Liver (tissue), 9 donors: ENCODE results near the gene GGT6. TPM values are rescaled to one million over a fixed set of nuclear protein-coding genes. Genes with fewer than 3 reads are reported as not detected.

Experiments used
- DNase-seq: peaks from one replicate; pipeline ENCODE4 v3.0.0-alpha.2; 2017; ENCODE audit warnings: low spot score
- H3K27ac ChIP-seq, 2 donors: one replicate each; pipeline ENCODE4 v1.7.0; 2013; ENCODE audit warnings: inconsistent platforms in 2 of 2, low read length in 2 of 2, control low read depth in 1 of 2, low read depth in 1 of 2, mild to moderate bottlenecking in 1 of 2
- H3K27me3 ChIP-seq, 4 donors: one replicate each; pipeline versions ENCODE4 v1.6.1 to v1.7.0; 2013; ENCODE audit warnings: low read length in 3 of 4, inconsistent platforms in 1 of 4, mild to moderate bottlenecking in 1 of 4, moderate library complexity in 1 of 4; ENCODE audit not compliant: control insufficient read depth in 4 of 4, insufficient read depth in 4 of 4
- H3K36me3 ChIP-seq, 4 donors: one replicate each; pipeline versions ENCODE4 v1.6.1 to v1.7.0; 2013; ENCODE audit warnings: low read length in 3 of 4, mild to moderate bottlenecking in 3 of 4, low read depth in 1 of 4, moderate library complexity in 1 of 4; ENCODE audit not compliant: control insufficient read depth in 4 of 4, insufficient read depth in 3 of 4
- H3K4me1 ChIP-seq, 4 donors: one replicate each; pipeline versions ENCODE4 v1.6.1 to v1.7.0; 2013; ENCODE audit warnings: low read length in 3 of 4, mild to moderate bottlenecking in 3 of 4, moderate library complexity in 1 of 4; ENCODE audit not compliant: control insufficient read depth in 4 of 4, insufficient read depth in 4 of 4
- H3K4me3 ChIP-seq, 3 donors: one replicate each; pipeline versions ENCODE4 v1.6.1 to v1.7.0; 2013; ENCODE audit warnings: low read length in 3 of 3, control low read depth in 1 of 3, low read depth in 1 of 3, mild to moderate bottlenecking in 1 of 3
- H3K9ac ChIP-seq, 2 donors: one replicate each; pipeline ENCODE4 v1.7.0; 2013; ENCODE audit warnings: low read length in 2 of 2, mild to moderate bottlenecking in 2 of 2, moderate library complexity in 2 of 2, control low read depth in 1 of 2, low read depth in 1 of 2
- H3K9me3 ChIP-seq, 4 donors: one replicate each; pipeline versions ENCODE4 v1.6.1 to v1.7.0; 2013; ENCODE audit warnings: low read length in 3 of 4; ENCODE audit not compliant: control insufficient read depth in 4 of 4
- EGR1 ChIP-seq, 2 donors: IDR thresholded peaks; 2 replicates each; pipeline ENCODE4 v1.6.1; 2016 to 2018; ENCODE audit warnings: antibody characterized with exemption in 2 of 2, low read depth in 2 of 2
- FOXA1 ChIP-seq: IDR thresholded peaks from 2 replicates; pipeline ENCODE4 v1.6.1; 2016; ENCODE audit warnings: antibody characterized with exemption
- FOXA2 ChIP-seq: IDR thresholded peaks from 2 replicates; pipeline ENCODE4 v1.6.1; 2016; ENCODE audit warnings: antibody characterized with exemption
- GABPA ChIP-seq, 2 donors: IDR thresholded peaks in 1 of 2; conservative IDR thresholded peaks in 1 of 2; 2 replicates each; pipeline ENCODE4 v1.6.1; 2016; ENCODE audit warnings: antibody characterized with exemption in 2 of 2, mild to moderate bottlenecking in 1 of 2, moderate library complexity in 1 of 2
- HNF4A ChIP-seq, 2 donors: conservative IDR thresholded peaks; 2 replicates each; pipeline ENCODE4 v1.6.1; 2016; ENCODE audit warnings: antibody characterized with exemption in 2 of 2, mild to moderate bottlenecking in 2 of 2
- HNF4G ChIP-seq: IDR thresholded peaks from 2 replicates; pipeline ENCODE4 v1.6.1; 2016; ENCODE audit warnings: antibody characterized with exemption
- JUND ChIP-seq, 2 donors: IDR thresholded peaks; 2 replicates each; pipeline ENCODE4 v1.6.1; 2016; ENCODE audit warnings: antibody characterized with exemption in 2 of 2
- NR2F2 ChIP-seq: IDR thresholded peaks from 2 replicates; pipeline ENCODE4 v1.6.1; 2016; ENCODE audit warnings: antibody characterized with exemption
- RAD21 ChIP-seq, 2 donors: IDR thresholded peaks; 2 replicates each; pipeline ENCODE4 v1.6.1; 2016; ENCODE audit warnings: antibody characterized with exemption in 2 of 2, mild to moderate bottlenecking in 2 of 2
- RXRA ChIP-seq, 2 donors: IDR thresholded peaks; 2 replicates each; pipeline ENCODE4 v1.6.1; 2017 to 2018; ENCODE audit warnings: antibody characterized with exemption in 2 of 2, mild to moderate bottlenecking in 1 of 2
- SP1 ChIP-seq: IDR thresholded peaks from 2 replicates; pipeline ENCODE4 v1.6.1; 2018; ENCODE audit warnings: antibody characterized with exemption, mild to moderate bottlenecking
- TAF1 ChIP-seq: conservative IDR thresholded peaks from 2 replicates; pipeline ENCODE4 v1.6.1; 2016; ENCODE audit warnings: antibody characterized with exemption, mild to moderate bottlenecking
- YY1 ChIP-seq: IDR thresholded peaks from 2 replicates; pipeline ENCODE4 v1.6.1; 2016; ENCODE audit warnings: antibody characterized with exemption, mild to moderate bottlenecking
- WGBS: extraction: QIAGEN DNeasy Blood & Tissue Kit; methylation state at CpG from one replicate; pipeline ENCODE4 v1.1.7; 2013; 5-methylcytosine and 5-hydroxymethylcytosine counted together
- polyA plus RNA-seq, 2 donors: library from polyadenylated mRNA; stranded (reverse) in 1 of 2; unstranded in 1 of 2; fragments of 200-250 nt in 1 of 2; fragments of >200 nt in 1 of 2; fragmentation: Nextera tagmentation in 1 of 2; extraction: Ambion mirVana in 1 of 2; gene quantifications; one replicate each; pipeline versions ENCODE4 v1.2.1 to v1.2.3, GENCODE V29; 2013 to 2015
- total RNA-seq, 2 donors: library from RNA; depleted of rRNA; stranded (reverse); fragments of >200 nt; gene quantifications; one replicate each; pipeline ENCODE4 v1.2.3, GENCODE V29; 2014
- TF ChIP-seq, protein P1 (sequence below): IDR thresholded peaks from 2 replicates; pipeline ENCODE4 v1.6.1; 2016; ENCODE audit warnings: antibody characterized with exemption
- TF ChIP-seq, protein P2 (sequence below): IDR thresholded peaks from 2 replicates; pipeline ENCODE4 v1.6.1; 2016; ENCODE audit warnings: antibody characterized with exemption, mild to moderate bottlenecking
- TF ChIP-seq, protein P3 (sequence below): IDR thresholded peaks from 2 replicates; pipeline ENCODE4 v1.6.1; 2016; ENCODE audit warnings: antibody characterized with exemption
- TF ChIP-seq, protein P4 (sequence below): fragments of 150-350 bp; IDR thresholded peaks from 2 replicates; pipeline ENCODE4 v1.5.1; 2017; ENCODE audit warnings: improper control_type of control experiment, low read depth, low read length; ENCODE audit not compliant: missing input control
- TF ChIP-seq, protein P5 (sequence below): IDR thresholded peaks from 2 replicates; pipeline ENCODE4 v1.6.1; 2016; ENCODE audit warnings: antibody characterized with exemption
- donor health status: healthy.
- donor health status: healthy.
- donor health status: healthy.
- donor health status: healthy.
- donor health status: healthy.

Gene GGT6
- total and polyA plus RNA-seq, 4 donors, result 0.19 to 1.1 (median 0.53) TPM

DNA sequence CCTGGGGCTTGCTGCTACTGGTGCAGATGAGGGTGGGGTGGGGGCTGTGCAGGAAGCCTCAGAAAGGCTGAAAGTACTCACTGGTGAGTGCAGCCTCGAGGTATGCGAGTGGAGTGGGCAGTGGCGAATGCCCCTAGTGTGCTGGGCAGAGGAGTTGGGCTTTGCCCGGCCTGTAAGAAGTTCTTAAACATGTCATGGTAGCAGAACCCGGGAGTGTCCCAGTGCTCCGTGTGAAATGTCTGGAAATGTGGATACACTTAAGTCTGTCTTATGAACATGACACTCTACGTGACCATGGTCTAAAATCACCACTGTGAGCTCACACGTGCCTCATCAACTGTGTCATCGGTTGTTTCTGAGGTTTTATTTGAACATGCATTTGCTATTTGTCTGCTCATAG, 25.7 kb upstream of the GGT6 start:
- Histone ChIP-seq H3K4me3 (no peak overlapping the region), H3K27me3 (peaks cover 0 to 6% (median 1%) of the 10 kb centered on the region in 4 donors), H3K4me1 (peaks cover 6 to 16% (median 11%) of the 10 kb centered on the region in 4 donors), H3K36me3 (no peaks in the 10 kb centered on the region), H3K9ac (no peak overlapping the region), H3K27ac (no peak overlapping the region), H3K9me3 (no peaks in the 10 kb centered on the region)
- TF ChIP-seq FOXA1 (no peak), YY1 (no peak), RAD21 (IDR thresholded peaks at IDR 0.05) (no peak), TAF1 (no peak), HNF4G (no peak), EGR1 (IDR thresholded peaks at IDR 0.05; ENCODE audit: low read depth in 2 of 2) (no peak), SP1 (no peak), GABPA (IDR thresholded peaks at IDR 0.05 in 1 of 2, conservative IDR thresholded peaks at IDR 0.05 in 1 of 2) (no peak), NR2F2 (no peak)
- TF ChIP-seq, protein P1, sequence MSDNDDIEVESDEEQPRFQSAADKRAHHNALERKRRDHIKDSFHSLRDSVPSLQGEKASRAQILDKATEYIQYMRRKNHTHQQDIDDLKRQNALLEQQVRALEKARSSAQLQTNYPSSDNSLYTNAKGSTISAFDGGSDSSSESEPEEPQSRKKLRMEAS, result no peak
- TF ChIP-seq, protein P2, sequence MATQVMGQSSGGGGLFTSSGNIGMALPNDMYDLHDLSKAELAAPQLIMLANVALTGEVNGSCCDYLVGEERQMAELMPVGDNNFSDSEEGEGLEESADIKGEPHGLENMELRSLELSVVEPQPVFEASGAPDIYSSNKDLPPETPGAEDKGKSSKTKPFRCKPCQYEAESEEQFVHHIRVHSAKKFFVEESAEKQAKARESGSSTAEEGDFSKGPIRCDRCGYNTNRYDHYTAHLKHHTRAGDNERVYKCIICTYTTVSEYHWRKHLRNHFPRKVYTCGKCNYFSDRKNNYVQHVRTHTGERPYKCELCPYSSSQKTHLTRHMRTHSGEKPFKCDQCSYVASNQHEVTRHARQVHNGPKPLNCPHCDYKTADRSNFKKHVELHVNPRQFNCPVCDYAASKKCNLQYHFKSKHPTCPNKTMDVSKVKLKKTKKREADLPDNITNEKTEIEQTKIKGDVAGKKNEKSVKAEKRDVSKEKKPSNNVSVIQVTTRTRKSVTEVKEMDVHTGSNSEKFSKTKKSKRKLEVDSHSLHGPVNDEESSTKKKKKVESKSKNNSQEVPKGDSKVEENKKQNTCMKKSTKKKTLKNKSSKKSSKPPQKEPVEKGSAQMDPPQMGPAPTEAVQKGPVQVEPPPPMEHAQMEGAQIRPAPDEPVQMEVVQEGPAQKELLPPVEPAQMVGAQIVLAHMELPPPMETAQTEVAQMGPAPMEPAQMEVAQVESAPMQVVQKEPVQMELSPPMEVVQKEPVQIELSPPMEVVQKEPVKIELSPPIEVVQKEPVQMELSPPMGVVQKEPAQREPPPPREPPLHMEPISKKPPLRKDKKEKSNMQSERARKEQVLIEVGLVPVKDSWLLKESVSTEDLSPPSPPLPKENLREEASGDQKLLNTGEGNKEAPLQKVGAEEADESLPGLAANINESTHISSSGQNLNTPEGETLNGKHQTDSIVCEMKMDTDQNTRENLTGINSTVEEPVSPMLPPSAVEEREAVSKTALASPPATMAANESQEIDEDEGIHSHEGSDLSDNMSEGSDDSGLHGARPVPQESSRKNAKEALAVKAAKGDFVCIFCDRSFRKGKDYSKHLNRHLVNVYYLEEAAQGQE, result no peak
- TF ChIP-seq, protein P3, sequence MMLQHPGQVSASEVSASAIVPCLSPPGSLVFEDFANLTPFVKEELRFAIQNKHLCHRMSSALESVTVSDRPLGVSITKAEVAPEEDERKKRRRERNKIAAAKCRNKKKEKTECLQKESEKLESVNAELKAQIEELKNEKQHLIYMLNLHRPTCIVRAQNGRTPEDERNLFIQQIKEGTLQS, result no peak
- TF ChIP-seq, protein P4, sequence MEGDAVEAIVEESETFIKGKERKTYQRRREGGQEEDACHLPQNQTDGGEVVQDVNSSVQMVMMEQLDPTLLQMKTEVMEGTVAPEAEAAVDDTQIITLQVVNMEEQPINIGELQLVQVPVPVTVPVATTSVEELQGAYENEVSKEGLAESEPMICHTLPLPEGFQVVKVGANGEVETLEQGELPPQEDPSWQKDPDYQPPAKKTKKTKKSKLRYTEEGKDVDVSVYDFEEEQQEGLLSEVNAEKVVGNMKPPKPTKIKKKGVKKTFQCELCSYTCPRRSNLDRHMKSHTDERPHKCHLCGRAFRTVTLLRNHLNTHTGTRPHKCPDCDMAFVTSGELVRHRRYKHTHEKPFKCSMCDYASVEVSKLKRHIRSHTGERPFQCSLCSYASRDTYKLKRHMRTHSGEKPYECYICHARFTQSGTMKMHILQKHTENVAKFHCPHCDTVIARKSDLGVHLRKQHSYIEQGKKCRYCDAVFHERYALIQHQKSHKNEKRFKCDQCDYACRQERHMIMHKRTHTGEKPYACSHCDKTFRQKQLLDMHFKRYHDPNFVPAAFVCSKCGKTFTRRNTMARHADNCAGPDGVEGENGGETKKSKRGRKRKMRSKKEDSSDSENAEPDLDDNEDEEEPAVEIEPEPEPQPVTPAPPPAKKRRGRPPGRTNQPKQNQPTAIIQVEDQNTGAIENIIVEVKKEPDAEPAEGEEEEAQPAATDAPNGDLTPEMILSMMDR, result no peak
- WGBS, result 89% methylated on average over 9 of the region's 9 CpGs
- no peak for DNase-seq

DNA sequence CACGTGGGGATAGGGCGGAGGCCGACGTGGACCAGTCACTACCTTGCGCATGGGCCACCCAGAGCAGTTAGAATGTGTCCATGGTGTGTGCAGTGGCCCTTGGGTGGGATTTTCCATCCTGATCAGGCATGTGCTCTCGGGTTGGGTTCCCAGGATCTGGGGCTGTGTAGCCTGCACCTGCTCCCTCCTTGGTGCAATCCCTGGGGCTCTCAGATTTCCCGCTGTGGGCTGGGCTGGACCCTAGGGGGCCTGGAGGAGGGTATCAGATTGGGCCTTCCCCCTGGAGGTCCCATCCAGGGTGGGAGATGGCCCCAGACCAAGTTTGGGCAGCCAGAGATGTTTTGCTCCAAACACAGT, 25.2 kb upstream of the GGT6 start:
- Histone ChIP-seq H3K9ac (no peak overlapping the region), H3K4me3 (no peak overlapping the region), H3K36me3 (no peaks in the 10 kb centered on the region), H3K27me3 (peaks cover 0 to 6% (median 1%) of the 10 kb centered on the region in 4 donors), H3K9me3 (no peaks in the 10 kb centered on the region), H3K27ac (no peak overlapping the region), H3K4me1 (peaks cover 6 to 16% (median 11%) of the 10 kb centered on the region in 4 donors)
- 63% methylated on average over 7 of the region's 7 CpGs for WGBS
- TF ChIP-seq EGR1 (IDR thresholded peaks at IDR 0.05; ENCODE audit: low read depth in 2 of 2) (no peak), GABPA (IDR thresholded peaks at IDR 0.05 in 1 of 2, conservative IDR thresholded peaks at IDR 0.05 in 1 of 2) (no peak), RAD21 (IDR thresholded peaks at IDR 0.05) (no peak), FOXA1 (no peak), HNF4G (no peak), RXRA (IDR thresholded peaks at IDR 0.05) (no peak), NR2F2 (no peak), HNF4A (conservative IDR thresholded peaks at IDR 0.05) (no peak), YY1 (no peak), FOXA2 (no peak), TAF1 (no peak), JUND (IDR thresholded peaks at IDR 0.05) (no peak), SP1 (no peak)
- TF ChIP-seq, protein P3, result no peak
- TF ChIP-seq, protein P5, sequence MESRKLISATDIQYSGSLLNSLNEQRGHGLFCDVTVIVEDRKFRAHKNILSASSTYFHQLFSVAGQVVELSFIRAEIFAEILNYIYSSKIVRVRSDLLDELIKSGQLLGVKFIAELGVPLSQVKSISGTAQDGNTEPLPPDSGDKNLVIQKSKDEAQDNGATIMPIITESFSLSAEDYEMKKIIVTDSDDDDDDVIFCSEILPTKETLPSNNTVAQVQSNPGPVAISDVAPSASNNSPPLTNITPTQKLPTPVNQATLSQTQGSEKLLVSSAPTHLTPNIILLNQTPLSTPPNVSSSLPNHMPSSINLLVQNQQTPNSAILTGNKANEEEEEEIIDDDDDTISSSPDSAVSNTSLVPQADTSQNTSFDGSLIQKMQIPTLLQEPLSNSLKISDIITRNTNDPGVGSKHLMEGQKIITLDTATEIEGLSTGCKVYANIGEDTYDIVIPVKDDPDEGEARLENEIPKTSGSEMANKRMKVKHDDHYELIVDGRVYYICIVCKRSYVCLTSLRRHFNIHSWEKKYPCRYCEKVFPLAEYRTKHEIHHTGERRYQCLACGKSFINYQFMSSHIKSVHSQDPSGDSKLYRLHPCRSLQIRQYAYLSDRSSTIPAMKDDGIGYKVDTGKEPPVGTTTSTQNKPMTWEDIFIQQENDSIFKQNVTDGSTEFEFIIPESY, result no peak
- TF ChIP-seq, protein P4, result no peak
- TF ChIP-seq, protein P1, result no peak
- DNase-seq, result no peak
